NCI-H1930 (cell line): ENCODE data around the gene GJC1.
"Not testable (repeated sequence)": the region's sequence is repeated elsewhere in the genome, so short reads cannot be mapped to it uniquely, and the experiment has no call there.

Experiments used
- DNase-seq, 2 experiments: peaks; one replicate each; lab custom pipeline; 2025; lab: John Stamatoyannopoulos, UW

The GJC1 gene

DNA sequence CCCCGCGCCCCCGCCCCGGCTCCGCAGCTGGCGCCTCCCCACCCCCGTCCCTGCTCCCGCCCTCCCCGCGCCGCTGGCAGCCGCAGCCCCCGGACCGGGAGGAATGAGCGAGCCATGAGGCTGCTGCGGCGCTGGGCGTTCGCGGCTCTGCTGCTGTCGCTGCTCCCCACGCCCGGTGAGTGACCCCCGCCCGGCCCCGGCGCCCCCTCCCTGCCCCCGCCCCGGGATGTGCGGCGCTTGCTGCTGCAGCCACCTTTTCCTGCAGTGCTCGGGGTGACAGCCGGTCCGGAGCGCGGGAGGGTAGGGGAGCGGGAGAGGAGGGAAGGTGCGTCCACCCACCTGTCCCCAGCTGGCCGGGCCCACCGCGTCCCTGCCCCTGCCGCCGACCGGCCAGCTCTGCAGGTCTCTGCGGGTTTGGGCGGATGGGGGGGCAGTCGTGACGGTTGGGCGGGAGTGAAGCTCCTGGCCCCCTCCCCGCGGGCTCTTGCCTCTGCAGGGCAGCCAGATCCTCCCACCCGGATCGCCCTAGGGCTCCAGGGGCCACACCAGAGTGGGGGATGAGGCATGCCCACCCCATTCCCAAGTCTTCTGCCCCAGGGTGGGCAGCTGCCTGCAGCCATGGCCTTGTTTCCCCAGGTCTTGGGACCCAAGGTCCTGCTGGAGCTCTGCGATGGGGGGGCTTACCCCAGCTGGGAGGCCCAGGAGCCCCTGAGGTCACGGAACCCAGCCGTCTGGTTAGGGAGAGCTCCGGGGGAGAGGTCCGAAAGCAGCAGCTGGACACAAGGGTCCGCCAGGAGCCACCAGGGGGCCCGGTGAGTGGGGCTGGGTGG lies 70.8 kb downstream of the GJC1 start:
- no peak for DNase-seq

DNA sequence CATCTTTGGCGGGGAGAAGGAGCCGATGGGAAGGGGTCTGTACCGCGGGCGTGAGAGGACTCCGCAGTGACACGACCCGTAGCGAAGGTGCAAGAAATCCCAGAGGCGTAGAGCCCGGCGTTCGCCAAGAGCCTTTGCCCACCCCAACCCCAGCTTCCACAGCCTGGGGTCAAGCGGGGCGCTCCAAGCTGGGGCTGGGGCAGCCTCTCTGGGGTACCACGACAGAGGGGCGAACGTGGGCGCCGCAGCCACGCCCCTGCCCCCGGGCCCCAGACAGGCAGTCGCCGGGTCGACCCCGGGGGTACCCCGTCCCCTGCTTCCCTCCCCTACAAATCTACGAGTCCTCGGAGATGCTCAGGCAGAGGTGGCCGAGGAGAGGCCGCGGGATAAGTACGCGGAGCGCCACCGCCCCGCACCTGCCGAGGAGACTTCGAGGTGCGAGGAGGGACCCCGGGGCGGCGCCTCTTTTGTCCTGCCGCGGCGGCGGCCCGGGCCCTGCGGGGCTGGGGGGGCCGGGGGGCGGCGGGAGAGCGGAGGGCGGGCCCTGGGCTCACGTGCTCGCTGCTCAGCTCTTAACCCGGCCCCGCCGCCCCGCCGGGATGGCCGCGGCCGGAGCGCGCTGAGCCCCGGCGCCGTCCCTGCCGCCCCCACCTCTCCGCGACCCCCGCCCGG lies 71.5 kb downstream of the GJC1 start, which contains the start of gene ADAM11:
TSS of gene ADAM11 (plus strand) at position 575 of the 672 bp plus-strand sequence. CDS start 212 bp downstream, outside the sequence.
- no peak for DNase-seq

DNA sequence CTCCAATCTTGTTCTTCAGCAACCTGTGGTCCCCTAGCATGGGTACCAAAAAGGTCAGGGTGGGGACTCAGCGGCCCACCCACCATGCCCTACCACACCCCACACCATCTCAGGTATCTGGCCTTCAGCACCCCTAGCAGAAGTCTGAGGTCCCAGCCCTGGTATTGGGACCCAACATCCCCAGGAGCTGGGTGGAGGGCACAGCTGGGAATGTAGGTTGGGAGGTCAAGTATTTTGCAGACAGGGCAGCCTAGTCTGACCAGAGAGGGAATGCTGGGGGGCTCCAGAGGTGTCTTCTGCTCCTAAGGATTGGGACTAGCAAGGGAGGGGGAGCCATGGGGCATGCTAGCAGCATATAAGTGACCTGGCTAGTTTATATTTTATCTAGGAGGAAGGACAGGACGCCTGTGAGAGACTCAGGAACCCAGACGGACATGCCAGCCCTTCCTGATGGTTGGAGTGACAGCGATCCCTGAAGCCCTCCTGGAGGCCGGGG lies 72.1 kb downstream of the GJC1 start:
- no peak for DNase-seq

DNA sequence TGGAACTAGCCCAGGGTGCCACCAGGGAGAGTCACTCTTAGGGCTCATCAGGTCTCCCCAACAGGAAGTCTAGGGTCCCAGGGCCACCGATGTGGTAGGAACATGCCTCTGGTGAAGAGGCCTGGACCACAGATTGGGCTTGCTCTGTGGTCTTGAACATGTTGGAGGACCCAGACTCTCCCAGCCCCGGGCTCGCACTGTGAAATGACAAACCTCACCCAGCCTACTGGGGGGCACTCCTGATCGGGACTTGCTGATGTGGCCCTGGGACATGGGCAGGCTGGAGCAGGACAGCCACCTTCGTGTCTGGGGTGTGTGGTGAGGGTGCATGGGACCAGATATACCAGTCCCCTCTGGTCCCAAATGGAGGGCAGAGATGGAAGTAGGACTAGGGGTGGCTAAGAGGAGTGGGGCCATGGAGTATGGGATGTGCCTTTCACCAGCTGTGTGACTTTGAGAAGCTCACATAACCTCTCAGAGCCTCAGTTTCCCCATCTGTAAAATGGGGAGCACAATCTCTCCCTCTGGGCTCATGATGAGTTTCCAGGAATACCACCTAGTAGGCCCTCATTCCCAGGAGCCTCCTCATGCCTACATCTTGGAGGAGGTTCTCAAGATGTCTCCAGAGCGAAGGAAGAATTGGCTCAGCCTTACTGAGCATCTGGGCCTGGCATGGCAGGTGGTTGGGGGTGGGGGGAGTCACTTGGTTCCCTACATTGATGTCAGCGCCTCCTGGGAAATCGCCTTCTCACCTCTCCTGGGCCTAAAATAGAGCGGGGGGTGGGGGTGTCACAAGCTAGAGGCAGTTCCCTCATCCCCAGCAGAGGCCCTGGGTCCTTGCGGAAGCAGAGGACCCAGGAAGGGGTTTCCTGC lies 72.8 kb downstream of the GJC1 start:
- DNase-seq: no peak

- not testable (repeated sequence) for DNase-seq
Measured at GRCh38 chr17:44755180-44755579, 74.9 kb downstream of the GJC1 start.

DNA sequence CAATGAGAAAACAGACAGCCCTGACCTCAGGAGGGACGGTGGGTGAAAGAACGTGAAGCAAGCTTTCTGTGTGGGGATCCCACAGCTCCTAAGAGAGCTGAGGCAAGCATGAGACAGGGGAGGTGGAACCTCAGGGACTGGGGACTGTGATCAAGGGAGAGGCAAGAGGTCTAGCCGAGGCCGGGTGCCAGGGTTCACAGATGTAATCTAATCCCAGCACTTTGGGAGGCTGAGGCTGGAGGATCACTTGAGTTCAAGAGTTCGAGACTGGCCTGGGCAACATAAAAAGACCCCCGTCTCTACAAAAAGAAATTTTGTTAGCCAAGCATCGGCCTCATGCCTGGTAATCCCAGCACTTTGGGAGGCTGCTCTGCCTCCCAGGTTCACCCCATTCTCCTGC lies 75.8 kb downstream of the GJC1 start:
- DNase-seq: no peak

GRCh38 chr17:44752953-44753861 lies 76.9 kb downstream of the GJC1 start:
- DNase-seq: no peak

GRCh38 chr17:44751806-44752205 lies 78.3 kb downstream of the GJC1 start:
- no peak for DNase-seq

DNA sequence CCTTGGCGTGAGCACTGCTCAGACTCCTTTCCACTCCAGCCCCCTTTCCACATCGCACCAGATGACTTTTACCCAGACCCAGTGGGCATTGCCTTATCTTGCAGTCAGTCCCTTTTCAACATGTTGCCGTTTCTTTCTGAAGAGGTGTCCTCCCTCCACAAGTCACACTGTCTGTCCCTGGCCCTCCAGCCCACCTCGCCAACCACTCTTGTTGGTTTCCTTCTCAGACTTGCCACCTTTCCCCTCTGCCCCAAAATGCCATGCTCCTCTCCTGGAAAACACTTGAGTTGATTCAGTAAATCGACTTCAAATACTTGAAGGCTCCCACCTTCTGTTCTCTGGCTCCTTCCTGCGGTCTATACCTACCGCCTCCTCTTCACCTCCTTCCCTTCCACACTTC lies 78.8 kb downstream of the GJC1 start:
- no peak for DNase-seq

- DNase-seq: no peak
Measured at GRCh38 chr17:44749980-44750318, 80.1 kb downstream of the GJC1 start.

DNA sequence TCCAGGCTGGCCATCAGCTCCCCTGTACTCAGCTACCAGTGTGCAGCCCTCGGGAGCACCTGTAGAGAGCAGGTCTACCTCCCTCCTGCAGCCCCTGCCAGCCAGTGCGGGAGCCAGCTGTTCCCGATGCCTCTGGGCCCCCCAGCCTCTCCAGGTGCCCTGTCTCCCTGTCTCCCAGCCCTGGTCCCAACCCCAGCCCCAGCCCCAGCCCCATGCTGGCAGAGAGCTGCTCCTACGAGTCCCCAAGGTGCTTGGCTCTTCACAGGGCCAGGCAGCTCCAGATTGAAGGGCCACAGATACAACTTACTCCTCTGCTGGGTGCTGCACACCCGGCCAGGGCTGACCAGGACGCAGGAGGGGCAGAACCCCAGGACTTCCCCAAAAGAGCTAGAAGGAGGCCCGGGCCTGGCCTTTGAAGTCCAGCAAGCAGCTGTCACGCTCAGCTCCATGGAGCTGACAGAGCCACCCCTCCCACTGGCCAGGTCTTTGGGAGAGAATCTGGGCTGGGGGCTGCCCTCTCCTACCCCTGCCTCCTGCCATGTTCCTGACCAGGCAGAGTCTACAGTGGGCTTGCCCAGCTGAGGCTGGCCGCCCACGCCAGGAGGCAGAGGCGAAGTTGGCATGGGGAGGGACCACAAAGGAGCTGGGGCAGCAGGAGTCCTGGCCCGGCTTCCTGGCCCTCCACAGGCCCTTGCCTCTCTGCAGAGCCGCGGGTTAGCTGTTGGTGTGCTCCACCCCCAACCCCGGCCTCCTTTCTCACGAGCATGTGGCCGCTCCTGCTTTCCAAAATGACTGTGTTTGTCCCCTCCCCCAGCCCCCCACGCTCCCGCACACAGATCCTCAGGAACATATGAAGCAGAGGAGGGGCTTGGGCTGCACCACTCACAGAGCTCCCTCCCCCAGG lies 80.8 kb downstream of the GJC1 start:
- DNase-seq: no peak
